GM12873 (cell line): ENCODE measurements around the gene GAK.

Experiments used
- TF ChIP-seq, protein P1 (sequence below): IDR thresholded peaks from 2 replicates; pipeline ENCODE4 v1.5.1; 2012; ENCODE audit warnings: low read depth, mild to moderate bottlenecking, moderate library complexity, low read length, control low read depth; ENCODE audit not compliant: insufficient read depth; ENCODE audit errors: missing control alignments

GAK gene

DNA sequence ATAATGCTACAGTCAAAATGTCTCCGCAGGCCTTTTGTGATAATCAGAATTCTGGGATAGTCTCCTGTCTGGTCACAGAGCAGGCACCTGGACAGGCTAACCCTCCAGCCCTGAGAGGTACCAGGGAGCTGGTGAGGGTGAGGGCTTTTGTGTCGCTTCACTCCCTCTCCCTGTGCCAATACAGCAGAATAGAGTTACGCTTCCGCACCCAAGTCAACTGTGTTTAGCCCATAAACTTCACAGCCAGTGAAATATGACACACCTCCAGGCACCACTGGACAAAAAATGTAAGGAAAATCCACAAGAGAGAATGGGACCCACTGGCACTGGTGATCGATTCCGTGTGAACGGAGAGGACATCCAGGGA is 1.3 kb downstream of the GAK start:
- TF ChIP-seq, protein P1, sequence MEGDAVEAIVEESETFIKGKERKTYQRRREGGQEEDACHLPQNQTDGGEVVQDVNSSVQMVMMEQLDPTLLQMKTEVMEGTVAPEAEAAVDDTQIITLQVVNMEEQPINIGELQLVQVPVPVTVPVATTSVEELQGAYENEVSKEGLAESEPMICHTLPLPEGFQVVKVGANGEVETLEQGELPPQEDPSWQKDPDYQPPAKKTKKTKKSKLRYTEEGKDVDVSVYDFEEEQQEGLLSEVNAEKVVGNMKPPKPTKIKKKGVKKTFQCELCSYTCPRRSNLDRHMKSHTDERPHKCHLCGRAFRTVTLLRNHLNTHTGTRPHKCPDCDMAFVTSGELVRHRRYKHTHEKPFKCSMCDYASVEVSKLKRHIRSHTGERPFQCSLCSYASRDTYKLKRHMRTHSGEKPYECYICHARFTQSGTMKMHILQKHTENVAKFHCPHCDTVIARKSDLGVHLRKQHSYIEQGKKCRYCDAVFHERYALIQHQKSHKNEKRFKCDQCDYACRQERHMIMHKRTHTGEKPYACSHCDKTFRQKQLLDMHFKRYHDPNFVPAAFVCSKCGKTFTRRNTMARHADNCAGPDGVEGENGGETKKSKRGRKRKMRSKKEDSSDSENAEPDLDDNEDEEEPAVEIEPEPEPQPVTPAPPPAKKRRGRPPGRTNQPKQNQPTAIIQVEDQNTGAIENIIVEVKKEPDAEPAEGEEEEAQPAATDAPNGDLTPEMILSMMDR, result no peak

DNA sequence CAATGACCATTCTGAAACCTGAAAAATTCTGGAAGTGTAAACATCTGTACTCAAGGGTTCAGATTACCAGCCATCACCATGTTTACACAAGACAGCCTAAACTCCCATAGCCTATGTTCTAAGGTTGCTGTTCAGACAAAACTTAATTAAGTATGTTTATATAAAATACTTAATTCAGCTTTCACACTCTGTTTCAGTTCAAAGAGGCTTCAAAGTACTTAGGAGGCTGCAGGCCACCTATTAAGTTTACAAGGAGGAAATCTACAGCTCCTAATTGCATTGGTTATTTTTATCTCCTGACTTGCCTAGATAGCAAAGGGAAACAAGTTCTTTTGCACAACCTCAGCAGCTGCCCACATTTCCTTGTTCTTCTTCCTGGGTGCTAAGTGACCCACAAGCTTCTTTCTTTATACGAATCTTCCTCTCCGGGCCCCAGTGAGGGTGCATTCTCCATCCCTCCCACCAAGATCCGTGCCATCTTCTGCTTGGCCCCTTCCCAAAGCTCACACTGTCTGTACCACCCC is 2.0 kb downstream of the GAK start:
- TF ChIP-seq, protein P1, result no peak

DNA sequence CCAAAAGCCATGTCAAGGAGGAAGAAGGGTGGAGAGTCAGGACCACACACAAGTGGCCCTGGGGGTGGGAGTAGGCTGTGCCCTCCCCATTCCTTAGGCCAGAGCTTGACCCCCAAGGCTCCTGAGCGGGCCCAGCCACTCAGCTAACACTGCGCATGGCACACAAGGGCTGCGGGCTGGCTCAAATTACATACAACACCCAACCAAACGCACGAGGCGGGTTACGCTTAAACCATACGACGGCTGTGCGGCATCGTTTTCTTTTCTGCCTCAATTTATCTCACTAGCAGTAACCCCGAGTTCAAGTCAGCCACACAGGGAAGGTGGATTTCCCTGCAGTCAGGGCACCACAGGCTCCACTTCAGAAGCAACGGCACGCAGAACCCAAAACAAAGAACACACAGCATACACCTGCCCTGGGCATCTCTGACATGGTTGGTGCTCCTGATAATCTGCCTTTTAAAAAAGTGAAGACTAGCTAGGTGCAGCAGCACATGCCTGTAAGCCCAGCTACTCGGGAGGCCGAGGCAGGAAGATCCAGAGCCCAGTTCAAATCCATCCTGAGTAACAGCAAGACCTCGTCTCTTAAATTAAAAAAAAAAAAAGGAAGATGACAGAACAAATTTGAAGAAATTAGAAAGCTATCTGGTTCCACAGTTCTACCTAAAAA is 2.9 kb downstream of the GAK start:
- TF ChIP-seq, protein P1, result no peak

DNA sequence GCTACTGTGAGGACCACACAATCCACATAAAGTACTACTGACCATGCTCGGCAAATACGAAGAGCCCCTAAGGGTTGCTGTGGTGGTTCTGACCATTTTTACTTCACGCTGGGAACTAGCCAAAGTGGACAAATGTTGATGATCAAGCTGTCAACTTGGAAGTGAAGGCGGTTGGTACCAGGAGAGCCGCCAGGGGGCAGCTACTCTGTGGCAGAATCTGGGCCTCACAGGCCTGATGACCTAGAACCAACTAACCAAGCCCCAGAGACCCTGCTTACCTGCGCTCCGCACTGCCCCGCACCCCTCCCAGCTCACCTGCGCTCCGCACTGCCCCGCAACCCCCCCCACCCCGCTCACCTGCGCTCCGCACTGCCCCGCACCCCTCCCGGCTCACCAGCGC is 5.6 kb downstream of the GAK start:
- TF ChIP-seq, protein P1, result peak; percentile 18

DNA sequence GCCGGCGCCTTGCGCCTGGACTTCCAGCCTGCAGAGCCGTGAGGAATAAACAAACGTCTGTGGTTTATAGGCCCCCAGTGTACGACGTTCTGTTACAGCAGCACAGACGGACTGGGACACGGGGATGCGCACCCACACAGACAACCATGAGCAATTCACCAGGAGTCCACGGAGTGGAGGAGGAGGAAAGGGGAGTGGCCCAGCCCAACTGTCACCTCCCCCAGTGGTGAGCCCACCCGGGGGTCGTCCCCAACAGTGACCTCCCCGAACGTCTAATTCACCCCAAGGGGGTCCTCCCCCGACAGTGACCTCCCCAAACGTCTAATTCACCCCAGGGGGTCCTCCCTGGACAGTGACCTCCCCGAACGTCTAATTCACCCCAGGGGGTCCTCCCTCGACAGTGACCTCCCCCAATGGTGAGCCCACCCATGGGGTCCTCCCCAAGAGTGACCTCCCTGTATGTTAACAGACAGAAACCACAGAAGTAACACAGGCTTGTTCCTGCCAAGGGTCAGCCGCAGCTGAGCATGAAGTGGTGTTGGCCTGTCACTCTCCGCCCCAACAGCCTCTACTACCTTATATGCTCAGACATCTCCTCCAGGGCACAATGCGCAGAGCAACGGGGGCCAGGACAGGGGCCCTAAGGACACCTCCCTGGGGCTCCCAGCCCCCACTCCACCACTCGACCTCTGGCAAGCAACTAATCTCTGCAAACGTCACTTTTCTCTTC is 6.2 kb downstream of the GAK start:
- TF ChIP-seq, protein P1, result no peak

DNA sequence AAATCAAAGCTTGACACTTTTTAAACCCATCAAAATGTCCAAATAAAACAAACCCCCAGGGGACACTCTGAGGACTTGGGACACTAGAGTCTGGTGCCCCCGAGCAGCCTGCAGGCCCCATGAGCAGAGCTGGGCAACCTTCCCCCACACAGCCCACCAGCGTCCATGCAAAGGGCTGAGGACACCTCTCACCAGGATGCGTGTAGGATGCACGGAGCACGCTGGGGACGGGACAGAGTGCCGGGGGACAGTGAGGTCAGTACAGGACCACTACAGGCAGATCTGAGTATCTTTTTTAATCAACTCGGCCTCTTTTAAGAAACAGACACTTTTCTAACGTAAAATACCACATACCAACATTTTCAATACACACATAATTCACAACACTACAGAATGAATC is 6.9 kb downstream of the GAK start:
- TF ChIP-seq, protein P1, result no peak
